Uterus (tissue), 4 donors: Measurements from ENCODE around the gene XYLT2. TPM values are rescaled to one million over a fixed set of nuclear protein-coding genes. Genes with fewer than 3 reads are reported as not detected.
"Not testable (repeated sequence)": the region's sequence is repeated elsewhere in the genome, so short reads cannot be mapped to it uniquely, and the experiment has no call there.

Source experiments
- DNase-seq, 2 donors: peaks; one replicate each; pipeline ENCODE4 v3.0.0-alpha.2; 2019 to 2020
- H3K27ac ChIP-seq, 2 donors: fragments of 200-600 bp; sonication (generic); 1 replicate in 1 of 2; 2 replicates in 1 of 2; pipeline ENCODE4 v1.5.1; 2016 to 2018
- H3K27me3 ChIP-seq, 2 donors: fragments of 200-600 bp; sonication (generic); one replicate each; pipeline ENCODE4 v1.5.1; 2018 to 2019; ENCODE audit warnings: control low read depth in 1 of 2
- H3K36me3 ChIP-seq, 2 donors: fragments of 200-600 bp; sonication (generic); one replicate each; pipeline ENCODE4 v1.5.1; 2019; ENCODE audit warnings: control low read depth in 1 of 2
- H3K4me1 ChIP-seq, 2 donors: fragments of 200-600 bp; sonication (generic); one replicate each; pipeline ENCODE4 v1.5.1; 2018 to 2019; ENCODE audit warnings: control low read depth in 1 of 2
- H3K4me3 ChIP-seq, 2 donors: fragments of 200-600 bp; sonication (generic); 1 replicate in 1 of 2; 2 replicates in 1 of 2; pipeline ENCODE4 v1.5.1; 2018 to 2019; ENCODE audit warnings: mild to moderate bottlenecking in 1 of 2
- H3K9me3 ChIP-seq, 2 donors: fragments of 200-600 bp; sonication (generic); one replicate each; pipeline ENCODE4 v1.5.1; 2019; ENCODE audit warnings: control low read depth in 1 of 2
- CTCF ChIP-seq, 4 experiments: fragments of 200-600 bp in 2 of 4; fragments of 450-650 bp in 2 of 4; sonication (generic) in 2 of 4; IDR thresholded peaks; one replicate each; pipeline ENCODE4 v1.5.1; 2016 to 2019; ENCODE audit warnings: antibody characterized with exemption in 4 of 4, mild to moderate bottlenecking in 2 of 4, moderate library complexity in 1 of 4
- POLR2A ChIP-seq, 2 donors: fragments of 450-650 bp; IDR thresholded peaks; one replicate each; pipeline ENCODE4 v1.6.1; 2016; ENCODE audit warnings: antibody characterized with exemption in 2 of 2, mild to moderate bottlenecking in 1 of 2, moderate library complexity in 1 of 2
- intact Hi-C: fragments of 100-400 bp; cut with DNase I; formaldehyde crosslinking; loops from one replicate; pipeline ENCODE4 v1.15.1; 2023; ENCODE audit warnings: low total_unique reads
- total RNA-seq, 4 donors: library from RNA; depleted of rRNA in 3 of 4; stranded (reverse); fragments of >200 nt in 3 of 4; gene quantifications; one replicate each; pipeline versions ENCODE4 v1.1.0 to v1.2.4, GENCODE V29; 2014 to 2023
- donor health status: DM: yes; HTN: yes; CAD: no.

The XYLT2 gene
- 10 to 100 TPM; 23.5 to 34.0 (median 28.5) TPM for total RNA-seq

GRCh38 chr17:50345432-50346312 is at the start of gene XYLT2:
Gene XYLT2, plus strand, starts transcription at chr17:50346126. Its CDS starts 15 bp downstream, at chr17:50346141.
- H3K9me3 ChIP-seq, result no peaks in the 10 kb centered on the region
- intact Hi-C loops, result no loop called here
- peak within 1 kb of the TSS; percentile 76 to 78 for H3K27ac ChIP-seq
- no peaks in the 10 kb centered on the region for H3K27me3 ChIP-seq
- no peaks in the 10 kb centered on the region for H3K36me3 ChIP-seq
- peaks cover 0 to 11% of the 10 kb centered on the region in 2 donors for H3K4me1 ChIP-seq
- TF ChIP-seq POLR2A (IDR thresholded peaks at IDR 0.05), result peak; percentile 43 to 54
- no peak for TF ChIP-seq CTCF (IDR thresholded peaks at IDR 0.05)
- DNase-seq, result peak; percentile 81 to 86
- peak within 1 kb of the TSS; percentile 87 to 90 for H3K4me3 ChIP-seq

GRCh38 chr17:50297407-50297865 is 48.5 kb upstream of the XYLT2 start:
- Histone ChIP-seq H3K4me3 (no peak overlapping the region), H3K9me3 (no peaks in the 10 kb centered on the region), H3K27me3 (no peaks in the 10 kb centered on the region), H3K4me1 (no peaks in the 10 kb centered on the region), H3K27ac (no peak overlapping the region), H3K36me3 (no peaks in the 10 kb centered on the region)
- intact Hi-C loops, result loop anchor here (2.0 kb wide), 1 partner anchor 127 kb away; no protein-coding TSS in a partner anchor
- DNase-seq, result peak; percentile 77 to 79
- no peak for TF ChIP-seq POLR2A (IDR thresholded peaks at IDR 0.05)
- TF ChIP-seq CTCF (IDR thresholded peaks at IDR 0.05), result peak; percentile 91 to 99 (median 97)

- no peak overlapping the region for H3K27ac ChIP-seq
- H3K4me3 ChIP-seq, result no peak overlapping the region
- no peaks in the 10 kb centered on the region for H3K4me1 ChIP-seq
- no peaks in the 10 kb centered on the region for H3K36me3 ChIP-seq
- H3K27me3 ChIP-seq, result no peaks in the 10 kb centered on the region
- no peak for DNase-seq
- intact Hi-C loops, result no loop called here
- TF ChIP-seq CTCF (IDR thresholded peaks at IDR 0.05) (no peak), POLR2A (IDR thresholded peaks at IDR 0.05) (no peak)
- H3K9me3 ChIP-seq, result no peaks in the 10 kb centered on the region
These were observed 47.9 kb upstream of the XYLT2 start for GRCh38 chr17:50298018-50298417.

GRCh38 chr17:50299776-50300175 is 46.1 kb upstream of the XYLT2 start:
- DNase-seq, result no peak
- H3K9me3 ChIP-seq, result no peaks in the 10 kb centered on the region
- no peak overlapping the region for H3K27ac ChIP-seq
- no peak overlapping the region for H3K4me3 ChIP-seq
- no peaks in the 10 kb centered on the region for H3K4me1 ChIP-seq
- TF ChIP-seq POLR2A (IDR thresholded peaks at IDR 0.05), result no peak
- no peak for TF ChIP-seq CTCF (IDR thresholded peaks at IDR 0.05)
- no peaks in the 10 kb centered on the region for H3K36me3 ChIP-seq
- no peaks in the 10 kb centered on the region for H3K27me3 ChIP-seq
- intact Hi-C loops, result no loop called here

GRCh38 chr17:50300824-50301223 is 45.1 kb upstream of the XYLT2 start:
- intact Hi-C loops, H3K27ac ChIP-seq, H3K9me3 ChIP-seq: not testable (repeated sequence)

More at GRCh38 chr17:50300824-50301223, 45.1 kb upstream of the XYLT2 start:
- not testable (repeated sequence) for H3K4me1 ChIP-seq, DNase-seq, H3K36me3 ChIP-seq, H3K27me3 ChIP-seq, H3K4me3 ChIP-seq
